Activated CD4-positive, alpha-beta T cell treated with anti-CD3 and anti-CD28 coated beads, Interleukin-2, amount 10 ng/mL, durations not matched to agents 24 days and 14 days (primary cell): Measurements from ENCODE around the gene PSMD2. TPM values are rescaled to one million over a fixed set of nuclear protein-coding genes. Genes with fewer than 3 reads are reported as not detected.

Source experiments
- DNase-seq: peaks from one replicate; pipeline ENCODE4 v3.0.0; 2022
- H3K27ac Mint-ChIP-seq: one replicate; pipeline ENCODE4 v1.8.0; 2022; ENCODE audit warnings: mild to moderate bottlenecking, mixed read lengths
- H3K27me3 Mint-ChIP-seq: one replicate; pipeline ENCODE4 v1.8.0; 2022; ENCODE audit warnings: mixed read lengths
- H3K36me3 Mint-ChIP-seq: one replicate; pipeline ENCODE4 v1.8.0; 2022; ENCODE audit warnings: low read depth, mild to moderate bottlenecking, mixed read lengths
- H3K4me1 Mint-ChIP-seq: one replicate; pipeline ENCODE4 v1.8.0; 2021; ENCODE audit warnings: mixed read lengths
- H3K4me3 Mint-ChIP-seq: one replicate; pipeline ENCODE4 v1.8.0; 2022; ENCODE audit warnings: mild to moderate bottlenecking, moderate library complexity, mixed read lengths
- H3K9me3 Mint-ChIP-seq: one replicate; pipeline ENCODE4 v1.8.0; 2021; ENCODE audit warnings: mixed read lengths
- intact Hi-C: fragments of 100-400 bp; cut with micrococcal nuclease; formaldehyde crosslinking; loops from one replicate; pipeline ENCODE4 v1.15.1; 2023
- total RNA-seq: library from RNA; stranded (reverse); gene quantifications from 2 replicates; pipeline ENCODE4 v1.2.3, GENCODE V29; 2022

PSMD2 gene
- total RNA-seq, 1 donor from 2014 or later: 283 TPM

DNA sequence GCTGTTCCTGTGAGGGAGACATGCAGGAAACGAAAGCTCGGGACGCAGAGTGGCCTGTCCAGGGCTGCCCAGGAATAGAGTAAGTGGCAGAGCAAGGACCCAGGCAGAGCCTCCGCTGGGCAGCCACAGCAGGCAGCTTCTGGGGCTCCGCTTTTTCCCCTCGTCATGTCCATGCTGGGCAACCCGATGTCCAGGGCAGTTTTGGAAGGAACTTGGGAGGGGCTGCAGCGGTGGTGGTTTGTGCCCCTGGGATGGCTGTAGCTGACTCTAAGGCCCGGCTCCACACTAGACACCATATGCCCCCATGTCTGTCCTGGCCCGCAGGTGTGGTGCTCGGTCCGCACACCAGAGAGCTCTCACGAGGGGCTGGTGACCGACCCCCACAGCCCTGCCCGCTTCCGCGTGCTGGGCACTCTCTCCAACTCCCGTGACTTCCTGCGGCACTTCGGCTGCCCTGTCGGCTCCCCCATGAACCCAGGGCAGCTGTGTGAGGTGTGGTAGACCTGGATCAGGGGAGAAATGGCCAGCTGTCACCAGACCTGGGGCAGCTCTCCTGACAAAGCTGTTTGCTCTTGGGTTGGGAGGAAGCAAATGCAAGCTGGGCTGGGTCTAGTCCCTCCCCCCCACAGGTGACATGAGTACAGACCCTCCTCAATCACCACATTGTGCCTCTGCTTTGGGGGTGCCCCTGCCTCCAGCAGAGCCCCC, 7.1 kb upstream of the PSMD2 start:
- DNase-seq: no peak
- intact Hi-C loops: no loop called here
- Mint-ChIP-seq H3K9me3 (no peaks in the 10 kb centered on the region), H3K36me3 (no peaks in the 10 kb centered on the region), H3K4me3 (no peak overlapping the region), H3K27me3 (peaks cover 13% of the 10 kb centered on the region), H3K27ac (no peak overlapping the region), H3K4me1 (peaks cover 5% of the 10 kb centered on the region)

- no peak for DNase-seq
- Mint-ChIP-seq H3K27ac (no peak overlapping the region), H3K4me3 (no peak overlapping the region), H3K27me3 (peaks cover 7% of the 10 kb centered on the region), H3K9me3 (no peaks in the 10 kb centered on the region), H3K4me1 (peaks cover 18% of the 10 kb centered on the region), H3K36me3 (peaks cover 14% of the 10 kb centered on the region)
- intact Hi-C loops: no loop called here
Measured at GRCh38 chr3:184295771-184296170, 3.3 kb upstream of the PSMD2 start.

DNA sequence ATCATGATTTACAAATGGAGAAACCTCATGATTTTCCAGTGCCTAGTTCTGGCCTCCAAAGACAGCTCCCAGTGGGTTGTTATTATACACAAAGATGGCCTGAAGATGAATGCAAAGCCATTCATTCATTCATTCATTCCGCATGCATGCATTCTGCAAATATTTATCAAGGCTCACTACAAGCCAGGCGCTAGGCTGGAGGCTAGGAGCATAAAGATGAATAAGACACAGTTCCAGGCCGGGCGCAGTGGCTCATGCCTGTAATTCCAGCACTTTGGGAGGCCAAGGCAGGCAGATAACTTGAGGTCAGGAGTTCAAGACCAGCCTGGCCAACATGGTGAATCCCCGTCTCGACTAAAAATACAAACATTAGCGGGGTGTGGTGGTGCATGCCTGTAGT, 2.4 kb upstream of the PSMD2 start:
- no peaks in the 10 kb centered on the region for H3K9me3 Mint-ChIP-seq
- DNase-seq: no peak

DNA sequence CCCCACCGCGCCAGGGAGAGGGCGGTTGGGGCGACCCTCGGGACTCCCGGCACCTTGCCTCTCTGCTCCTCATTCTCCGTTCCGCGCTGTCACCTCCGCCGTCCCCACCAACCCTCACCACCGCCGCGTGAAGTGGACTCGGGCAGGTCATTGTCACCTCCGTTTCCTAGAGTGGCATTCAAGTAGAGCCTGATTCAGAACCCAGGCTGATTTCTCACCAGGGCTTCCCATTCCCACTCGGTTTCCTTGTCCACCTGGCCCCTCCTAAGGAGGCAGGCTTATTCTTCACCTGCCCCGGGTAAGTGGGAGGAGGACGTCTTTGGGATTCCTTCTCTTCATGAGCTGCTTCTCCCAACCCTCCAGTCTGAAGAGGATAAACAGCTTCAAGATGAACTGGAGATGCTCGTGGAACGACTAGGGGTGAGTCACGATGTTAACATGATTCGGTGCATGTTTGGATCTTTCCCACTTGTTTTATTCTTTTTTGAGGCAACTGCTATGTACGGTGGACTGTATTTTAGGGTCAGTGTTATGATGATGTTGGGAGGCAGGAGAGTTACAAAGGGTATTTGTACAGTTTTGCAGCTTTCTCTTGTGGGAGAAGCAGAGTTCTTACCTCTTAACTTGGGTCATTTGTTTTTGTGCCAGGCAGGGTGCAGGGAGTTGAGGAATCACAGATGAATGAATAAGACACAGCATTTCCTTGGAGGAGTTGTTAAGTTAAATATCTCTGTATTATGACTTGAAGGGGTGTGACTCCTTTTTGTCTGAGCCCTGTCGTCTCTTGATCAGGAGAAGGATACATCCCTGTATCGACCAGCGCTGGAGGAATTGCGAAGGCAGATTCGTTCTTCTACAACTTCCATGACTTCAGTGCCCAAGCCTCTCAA, 692 bp downstream of the PSMD2 start:
- H3K4me1 Mint-ChIP-seq: peaks cover 20% of the 10 kb centered on the region
- DNase-seq: no peak
- H3K27me3 Mint-ChIP-seq: peaks cover 3% of the 10 kb centered on the region
- peak overlapping the region; percentile 90 for H3K27ac Mint-ChIP-seq
- intact Hi-C loops: loop anchor here (1.0 to 2.0 kb wide), 7 partner anchors 15 to 282 kb away; partner anchors contain the start of genes ABCC5, ABCF3, AP2M1 and EEF1AKMT4
- H3K36me3 Mint-ChIP-seq: peaks cover 52% of the 10 kb centered on the region
- H3K4me3 Mint-ChIP-seq: peak overlapping the region; percentile 99
- H3K9me3 Mint-ChIP-seq: no peaks in the 10 kb centered on the region

More for the DNA sequence above, 2.4 kb upstream of the PSMD2 start:
- peaks cover 21% of the 10 kb centered on the region for H3K36me3 Mint-ChIP-seq
- peaks cover 18% of the 10 kb centered on the region for H3K4me1 Mint-ChIP-seq
- H3K27ac Mint-ChIP-seq: no peak overlapping the region
- peak overlapping the region; percentile 99 for H3K4me3 Mint-ChIP-seq
- H3K27me3 Mint-ChIP-seq: peaks cover 7% of the 10 kb centered on the region
- intact Hi-C loops: no loop called here

DNA sequence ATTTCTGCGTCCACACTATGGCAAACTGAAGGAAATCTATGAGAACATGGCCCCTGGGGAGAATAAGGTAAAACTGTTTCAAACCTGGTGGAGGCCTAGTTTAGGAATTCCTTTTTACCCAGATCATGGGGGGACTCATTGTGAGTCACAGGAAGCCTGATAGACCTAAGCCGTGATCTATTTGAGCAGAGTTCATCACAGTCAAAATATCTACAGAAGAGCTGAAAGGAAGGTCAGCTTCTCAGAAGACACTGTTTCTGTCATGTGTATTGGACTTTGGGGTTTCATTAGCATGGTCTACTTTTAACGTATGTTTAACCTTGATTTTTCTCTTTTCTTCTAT, 1.3 kb downstream of the PSMD2 start:
- no peak for DNase-seq
- peaks cover 1% of the 10 kb centered on the region for H3K27me3 Mint-ChIP-seq
- peaks cover 54% of the 10 kb centered on the region for H3K36me3 Mint-ChIP-seq
- intact Hi-C loops: no loop called here
- peaks cover 20% of the 10 kb centered on the region for H3K4me1 Mint-ChIP-seq
- H3K9me3 Mint-ChIP-seq: no peaks in the 10 kb centered on the region
- H3K4me3 Mint-ChIP-seq: peak overlapping the region; percentile 99
- no peak overlapping the region for H3K27ac Mint-ChIP-seq

DNA sequence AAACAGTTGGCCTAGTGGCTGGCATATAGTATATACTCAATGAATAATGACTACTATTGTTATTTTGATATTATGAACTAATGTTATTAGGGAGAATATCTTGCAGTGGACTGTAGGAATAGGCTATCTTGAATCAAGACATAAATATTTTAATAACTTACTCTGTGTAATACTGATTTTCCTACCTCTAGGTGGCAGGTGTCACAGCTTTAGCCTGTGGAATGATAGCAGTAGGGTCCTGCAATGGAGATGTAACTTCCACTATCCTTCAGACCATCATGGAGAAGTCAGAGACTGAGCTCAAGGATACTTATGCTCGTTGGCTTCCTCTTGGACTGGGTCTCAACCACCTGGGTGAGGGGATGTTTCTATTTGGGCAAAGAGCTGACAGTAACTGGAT, 6.5 kb downstream of the PSMD2 start:
- Mint-ChIP-seq H3K36me3 (peaks cover 84% of the 10 kb centered on the region), H3K9me3 (no peaks in the 10 kb centered on the region), H3K4me3 (no peak overlapping the region), H3K4me1 (peaks cover 6% of the 10 kb centered on the region), H3K27me3 (no peaks in the 10 kb centered on the region), H3K27ac (no peak overlapping the region)
- intact Hi-C loops: no loop called here
- DNase-seq: no peak

- intact Hi-C loops: no loop called here
Measured at GRCh38 chr3:184306341-184306972, 7.4 kb downstream of the PSMD2 start.

DNA sequence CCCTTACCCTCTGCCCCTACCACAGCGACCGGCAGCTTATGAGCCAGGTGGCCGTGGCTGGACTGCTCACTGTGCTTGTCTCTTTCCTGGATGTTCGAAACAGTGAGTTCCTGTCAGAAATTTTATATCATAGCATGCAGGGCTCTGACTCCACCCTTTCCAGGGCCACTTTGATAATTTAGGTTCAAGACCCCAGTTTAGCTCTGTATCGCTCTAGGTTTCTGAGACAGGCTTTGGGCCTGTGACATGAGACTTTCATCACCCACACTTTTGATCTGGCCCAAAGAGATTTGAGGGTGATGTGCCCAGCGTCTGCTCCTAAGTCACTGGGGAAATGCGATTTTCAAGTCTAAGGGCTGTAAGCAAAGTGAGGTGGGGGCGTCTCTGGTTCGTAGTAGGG, 8.9 kb downstream of the PSMD2 start:
- intact Hi-C loops: no loop called here
- H3K27me3 Mint-ChIP-seq: no peaks in the 10 kb centered on the region
- no peaks in the 10 kb centered on the region for H3K9me3 Mint-ChIP-seq
- no peak overlapping the region for H3K27ac Mint-ChIP-seq
- no peak overlapping the region for H3K4me3 Mint-ChIP-seq
- no peak for DNase-seq
- peaks cover 63% of the 10 kb centered on the region for H3K36me3 Mint-ChIP-seq
- peaks cover 4% of the 10 kb centered on the region for H3K4me1 Mint-ChIP-seq

More at GRCh38 chr3:184306341-184306972, 7.4 kb downstream of the PSMD2 start:
- Mint-ChIP-seq H3K4me1 (peaks cover 6% of the 10 kb centered on the region), H3K4me3 (no peak overlapping the region), H3K27me3 (no peaks in the 10 kb centered on the region), H3K36me3 (peaks cover 77% of the 10 kb centered on the region), H3K27ac (no peak overlapping the region), H3K9me3 (no peaks in the 10 kb centered on the region)
- no peak for DNase-seq

GRCh38 chr3:184308744-184309143, 9.7 kb downstream of the PSMD2 start:
- Mint-ChIP-seq H3K4me3 (no peak overlapping the region), H3K4me1 (peaks cover 4% of the 10 kb centered on the region), H3K9me3 (no peaks in the 10 kb centered on the region), H3K27me3 (no peaks in the 10 kb centered on the region), H3K36me3 (peaks cover 54% of the 10 kb centered on the region), H3K27ac (no peak overlapping the region)
- DNase-seq: no peak
- intact Hi-C loops: no loop called here

- Mint-ChIP-seq H3K9me3 (no peaks in the 10 kb centered on the region), H3K27me3 (no peaks in the 10 kb centered on the region), H3K27ac (no peak overlapping the region), H3K4me3 (no peak overlapping the region), H3K36me3 (peaks cover 41% of the 10 kb centered on the region), H3K4me1 (peaks cover 14% of the 10 kb centered on the region)
- intact Hi-C loops: no loop called here
- no peak for DNase-seq
Measured at GRCh38 chr3:184311633-184312032, 12.6 kb downstream of the PSMD2 start.

DNA sequence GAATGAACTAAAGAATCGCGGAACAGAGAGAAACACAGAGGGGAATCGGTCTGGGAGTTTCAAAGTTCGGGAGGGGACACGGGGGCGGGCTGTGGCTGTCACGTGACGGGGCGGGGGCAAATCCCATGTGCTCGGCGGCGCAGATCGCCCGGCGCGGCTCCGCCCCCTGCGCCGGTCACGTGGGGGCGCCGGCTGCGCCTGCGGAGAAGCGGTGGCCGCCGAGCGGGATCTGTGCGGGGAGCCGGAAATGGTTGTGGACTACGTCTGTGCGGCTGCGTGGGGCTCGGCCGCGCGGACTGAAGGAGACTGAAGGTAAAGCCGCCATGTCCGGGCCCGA, 15.3 kb downstream of the PSMD2 start, which contains the start of gene EIF4G1:
Gene EIF4G1 (plus strand): TSS at position 244 of the 337 bp plus-strand sequence. CDS start 1,191 bp downstream, outside the sequence.
- Mint-ChIP-seq H3K27ac (peak within 1 kb of the TSS; percentile 89), H3K27me3 (no peaks in the 10 kb centered on the region), H3K9me3 (no peaks in the 10 kb centered on the region), H3K36me3 (peaks cover 36% of the 10 kb centered on the region), H3K4me3 (peak within 1 kb of the TSS; percentile 89), H3K4me1 (peaks cover 28% of the 10 kb centered on the region)
- DNase-seq: peak; percentile 98
- intact Hi-C loops: loop anchor here (1.0 to 2.0 kb wide), 4 partner anchors 15 to 66 kb away; partner anchors contain the start of genes ALG3, EEF1AKMT4 and PSMD2

DNA sequence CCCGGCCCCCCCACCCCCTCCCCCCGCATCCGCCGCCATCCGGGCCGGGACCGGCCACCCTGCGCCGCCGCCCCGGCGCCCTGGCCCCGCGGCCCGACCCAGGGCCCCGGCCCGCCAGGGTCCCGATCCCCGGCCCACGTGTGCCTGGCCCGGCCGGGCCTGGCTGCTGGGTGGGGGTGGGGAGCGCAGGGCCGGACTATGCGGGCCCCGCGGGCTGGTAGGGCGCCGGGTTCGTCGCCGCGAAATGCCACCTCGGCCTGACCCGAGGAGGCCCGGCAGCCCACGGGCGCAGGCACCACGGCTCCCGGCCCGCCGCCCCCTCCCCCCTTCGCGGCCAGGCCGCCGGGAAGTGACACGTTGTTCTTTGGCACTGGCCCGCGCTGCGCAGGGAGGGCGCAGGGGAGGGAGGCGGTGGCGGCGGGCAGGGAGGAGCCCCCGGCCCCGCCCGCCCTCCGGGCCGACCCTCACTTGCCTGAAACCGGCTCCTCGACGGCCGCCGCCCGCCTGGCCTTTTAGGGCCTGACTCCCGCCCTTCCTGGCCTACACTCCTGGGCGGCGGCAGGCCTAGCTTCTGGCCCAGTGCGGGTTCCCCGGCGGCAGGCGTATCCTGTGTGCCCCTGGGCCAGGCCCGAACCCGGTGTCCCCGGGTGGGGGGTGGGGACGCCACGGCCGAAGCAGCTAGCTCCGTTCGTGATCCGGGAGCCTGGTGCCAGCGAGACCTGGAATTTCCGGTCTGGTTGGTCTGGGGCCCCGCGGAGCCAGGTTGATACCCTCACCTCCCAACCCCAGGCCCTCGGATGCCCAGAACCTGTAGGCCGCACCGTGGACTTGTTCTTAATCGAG, 15.9 kb downstream of the PSMD2 start:
- Mint-ChIP-seq H3K4me3 (peak overlapping the region; percentile 89), H3K27me3 (no peaks in the 10 kb centered on the region), H3K27ac (peak overlapping the region; percentile 89), H3K36me3 (peaks cover 37% of the 10 kb centered on the region), H3K4me1 (peaks cover 31% of the 10 kb centered on the region), H3K9me3 (no peaks in the 10 kb centered on the region)
- intact Hi-C loops: loop anchor here (1.0 to 2.0 kb wide), 4 partner anchors 16 to 66 kb away; partner anchors contain the start of genes ALG3, EEF1AKMT4 and PSMD2
- peak; percentile 90 for DNase-seq

GRCh38 chr3:184315543-184315867, 16.5 kb downstream of the PSMD2 start:
- peak overlapping the region; percentile 89 for H3K4me3 Mint-ChIP-seq
- intact Hi-C loops: loop anchor here (2.0 kb wide), 1 partner anchor 67 kb away; the partner anchor contains the start of genes ALG3 and EEF1AKMT4

More at GRCh38 chr3:184315543-184315867, 16.5 kb downstream of the PSMD2 start:
- H3K36me3 Mint-ChIP-seq: peaks cover 38% of the 10 kb centered on the region
- peaks cover 31% of the 10 kb centered on the region for H3K4me1 Mint-ChIP-seq
- H3K27ac Mint-ChIP-seq: peak overlapping the region; percentile 89
- no peaks in the 10 kb centered on the region for H3K9me3 Mint-ChIP-seq
- no peaks in the 10 kb centered on the region for H3K27me3 Mint-ChIP-seq
- DNase-seq: no peak
